ENCODE measurements around the gene CHRM2.

CHRM2 gene

DNA sequence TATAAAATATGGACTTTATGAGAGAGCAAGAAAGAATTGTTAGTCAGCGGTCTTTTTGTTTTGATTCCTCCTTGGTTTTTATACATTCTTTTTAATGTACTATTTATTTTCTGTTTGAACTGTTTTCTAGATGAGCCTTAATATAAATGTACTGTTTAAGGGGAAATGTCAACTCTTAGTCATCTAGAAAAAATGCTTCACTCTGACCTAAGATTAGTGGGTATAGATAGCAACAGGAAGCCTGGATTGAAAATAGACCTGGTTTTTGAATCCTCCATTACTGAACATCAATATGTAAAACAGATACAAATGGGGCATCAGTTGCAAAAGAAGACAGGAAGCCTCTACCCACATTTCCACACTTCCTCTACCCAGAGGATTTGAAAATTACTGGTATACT is 87.8 kb downstream of the CHRM2 start:
- in situ Hi-C loops (cut with MboI; ENCODE audit: low sequenced_read_pairs) = no loop called here

DNA sequence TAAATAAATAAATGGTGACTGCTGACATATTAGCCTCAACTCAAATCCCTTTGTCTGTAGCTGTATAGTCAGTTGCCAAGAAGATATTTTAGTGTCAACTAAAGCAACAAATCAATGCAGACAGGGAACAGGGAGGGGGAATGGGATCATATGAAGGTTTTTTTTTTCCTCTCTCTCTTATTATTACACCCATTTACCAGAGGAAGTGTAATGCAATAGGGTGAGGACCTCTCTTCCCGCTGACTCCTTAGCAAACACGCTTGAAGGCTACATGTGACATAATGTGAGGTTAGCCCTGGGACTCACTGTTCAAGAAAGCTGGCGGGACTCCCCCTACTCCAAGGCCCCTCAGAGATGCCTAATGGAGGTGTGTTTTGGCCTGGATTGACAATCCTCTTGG is 88.2 kb downstream of the CHRM2 start:
- in situ Hi-C loops (cut with MboI; ENCODE audit: low sequenced_read_pairs) = no loop called here

DNA sequence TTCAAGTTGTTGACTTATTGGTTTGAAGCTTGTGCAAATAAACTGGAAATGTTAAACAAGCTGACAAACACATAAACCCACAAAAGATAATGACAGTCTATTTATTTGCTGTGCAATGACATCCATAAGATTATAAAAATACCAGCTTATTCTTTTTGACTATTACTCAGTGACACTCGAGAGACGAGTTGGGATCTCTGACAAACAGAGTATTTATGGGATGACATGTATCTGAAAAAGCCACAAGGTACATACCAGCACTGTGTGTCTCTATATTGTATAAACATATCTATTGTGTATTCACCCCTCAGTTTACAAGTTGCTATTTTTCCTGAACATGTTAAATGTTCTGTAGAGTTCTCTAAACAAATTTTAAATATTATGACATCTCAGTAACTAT is 88.9 kb downstream of the CHRM2 start:
- in situ Hi-C loops (cut with MboI; ENCODE audit: low sequenced_read_pairs) = no loop called here

DNA sequence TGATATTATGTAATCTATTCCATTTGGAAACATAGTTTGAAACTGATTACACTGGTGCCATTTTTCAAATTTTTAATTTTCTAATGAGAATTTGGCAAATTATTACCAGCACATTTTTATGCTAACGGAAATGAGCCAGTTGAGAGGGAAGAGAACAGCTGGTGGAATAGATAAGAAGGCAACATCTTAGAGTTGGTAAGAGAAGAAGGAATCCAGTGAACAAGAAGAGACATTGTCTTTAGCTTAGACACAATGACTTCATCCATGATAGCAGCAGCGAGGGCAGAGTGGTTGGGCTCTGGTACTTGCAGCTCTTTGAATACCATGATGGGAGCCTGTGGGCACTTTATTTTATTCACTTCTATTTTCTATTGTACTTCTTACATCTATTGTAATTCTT is 89.6 kb downstream of the CHRM2 start:
- in situ Hi-C loops (cut with MboI; ENCODE audit: low sequenced_read_pairs) = no loop called here

DNA sequence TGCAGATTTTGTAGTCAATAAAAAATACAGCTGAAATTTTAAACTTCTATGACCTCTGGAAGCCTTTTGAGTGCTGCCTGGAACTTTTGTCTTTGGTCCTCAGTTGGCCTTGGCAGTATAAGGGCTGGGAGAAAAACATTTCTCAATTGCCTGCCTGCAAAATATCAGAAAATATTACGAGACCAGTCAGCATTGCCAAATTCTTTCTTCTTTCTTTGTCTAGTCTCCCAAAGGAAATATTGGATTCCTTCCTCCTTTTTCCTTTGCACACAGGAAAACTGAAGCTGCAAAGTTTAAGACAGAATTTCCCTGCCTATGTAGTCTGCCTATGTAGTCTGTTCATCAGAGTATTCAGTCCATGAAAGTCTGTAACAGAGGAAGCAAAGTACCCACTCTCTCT is 95.9 kb downstream of the CHRM2 start:
- in situ Hi-C loops (cut with MboI; ENCODE audit: low sequenced_read_pairs) = no loop called here

DNA sequence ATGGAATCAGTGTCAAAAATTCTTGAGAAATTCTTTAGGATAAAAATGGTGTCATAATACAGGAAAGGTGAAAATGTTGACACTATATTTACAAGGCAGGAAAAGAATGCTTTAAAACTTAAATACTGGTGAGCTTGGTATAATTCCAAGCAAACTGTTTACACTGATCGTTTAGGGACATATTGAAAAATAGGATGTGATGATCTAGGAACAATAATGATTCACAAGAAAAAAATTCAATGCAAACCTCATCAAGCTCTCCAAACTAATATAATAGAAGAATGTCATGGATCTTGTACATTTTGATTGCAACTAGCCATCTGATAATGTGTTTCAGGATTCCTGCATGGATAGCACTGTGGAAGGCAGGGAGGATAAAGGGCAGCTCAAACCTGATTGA is 98.4 kb downstream of the CHRM2 start:
- in situ Hi-C loops (cut with MboI; ENCODE audit: low sequenced_read_pairs) = no loop called here

DNA sequence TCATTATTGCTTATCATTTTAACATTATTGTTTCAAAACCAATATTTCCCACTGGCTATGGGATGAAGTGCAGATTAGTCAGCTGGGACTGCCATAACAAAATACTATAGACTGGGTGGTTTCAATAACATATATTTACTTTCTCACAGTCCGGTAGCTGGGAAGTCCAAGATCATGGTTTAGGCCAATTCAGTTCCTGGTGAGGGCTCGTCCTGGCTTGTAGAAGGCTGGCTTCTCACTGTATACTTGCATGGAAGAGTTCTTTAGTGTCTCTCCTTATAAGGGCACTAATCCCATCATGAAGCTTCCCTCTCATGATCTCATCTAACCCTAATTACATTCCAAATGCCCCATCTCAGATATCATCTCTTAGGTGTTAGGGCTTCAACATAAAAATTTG is 101.3 kb downstream of the CHRM2 start:
- in situ Hi-C loops (cut with MboI; ENCODE audit: low sequenced_read_pairs) = no loop called here

DNA sequence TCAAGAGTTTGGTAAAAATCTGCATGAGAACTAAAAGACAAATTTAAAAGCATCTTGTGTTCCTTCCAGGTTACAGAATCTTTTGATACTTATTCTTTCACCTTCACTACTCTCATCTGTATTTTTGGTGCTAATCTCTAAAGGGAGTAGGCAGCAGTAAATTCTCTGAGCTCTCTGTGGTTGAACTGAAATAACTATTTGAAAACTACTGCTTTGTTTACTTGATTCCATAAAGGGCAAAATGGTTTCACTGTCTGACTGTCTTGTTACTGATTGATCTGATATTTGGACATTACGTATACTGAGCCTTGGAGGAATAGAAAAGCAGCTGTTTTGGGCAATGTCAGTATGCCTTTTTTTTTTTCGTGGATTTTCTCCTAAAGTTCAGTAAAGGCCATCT is 103.3 kb downstream of the CHRM2 start:
- in situ Hi-C loops (cut with MboI; ENCODE audit: low sequenced_read_pairs) = no loop called here

DNA sequence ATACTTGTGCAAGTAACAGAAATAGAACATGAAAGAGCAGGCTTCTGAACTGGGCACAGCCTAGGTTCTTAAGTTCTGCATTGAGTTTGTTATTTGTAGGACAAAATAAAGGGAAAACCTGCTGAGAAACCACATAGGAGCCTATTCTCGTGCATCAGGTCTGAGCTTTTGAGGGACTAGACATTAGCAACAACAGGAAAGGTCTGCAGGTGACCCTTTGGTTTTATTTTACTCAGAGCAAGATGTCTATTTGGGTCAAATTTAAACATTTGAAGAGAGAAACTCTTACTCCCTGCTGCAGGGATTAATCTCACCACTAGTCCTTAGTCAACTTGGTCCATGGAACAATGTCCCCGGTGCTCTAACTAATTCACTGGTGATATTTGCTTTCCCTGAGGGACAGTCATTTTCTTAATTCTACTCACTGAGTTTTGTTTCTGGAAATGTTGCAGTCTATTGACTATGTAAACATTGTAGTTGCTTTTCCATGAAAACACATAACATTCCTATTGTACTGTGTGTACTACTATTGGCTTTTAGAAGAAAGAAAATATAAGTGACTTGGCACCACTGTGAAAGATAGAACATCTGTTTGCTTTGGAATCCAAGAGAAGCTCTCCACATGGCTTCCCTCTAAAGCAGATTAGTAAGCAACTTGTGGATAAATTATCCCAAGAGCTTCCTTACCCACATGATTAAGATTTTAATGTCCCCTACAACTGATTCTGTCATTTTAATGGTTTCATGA is 108.2 kb downstream of the CHRM2 start:
- in situ Hi-C loops (cut with MboI; ENCODE audit: low sequenced_read_pairs) = no loop called here

DNA sequence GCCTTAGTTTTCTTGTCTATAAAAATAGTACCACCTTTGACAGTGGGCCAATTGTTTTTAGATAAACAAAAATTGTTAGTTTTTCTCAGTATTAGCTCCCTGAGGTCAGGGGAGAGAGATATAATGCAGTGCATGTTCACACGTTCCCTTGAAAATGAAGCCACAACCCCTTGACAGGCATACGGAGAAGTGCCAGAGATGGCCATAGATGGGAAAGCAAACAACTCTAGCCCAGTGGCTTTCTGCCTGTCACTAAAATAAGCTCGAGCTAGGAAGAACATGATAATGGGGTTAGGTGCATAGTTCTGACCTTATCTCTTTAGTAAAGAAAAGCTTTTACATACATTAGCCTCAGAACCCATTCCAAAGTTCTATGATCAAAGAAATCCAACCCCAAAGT is 124.9 kb downstream of the CHRM2 start:
- in situ Hi-C loops (cut with MboI; ENCODE audit: low sequenced_read_pairs) = no loop called here

DNA sequence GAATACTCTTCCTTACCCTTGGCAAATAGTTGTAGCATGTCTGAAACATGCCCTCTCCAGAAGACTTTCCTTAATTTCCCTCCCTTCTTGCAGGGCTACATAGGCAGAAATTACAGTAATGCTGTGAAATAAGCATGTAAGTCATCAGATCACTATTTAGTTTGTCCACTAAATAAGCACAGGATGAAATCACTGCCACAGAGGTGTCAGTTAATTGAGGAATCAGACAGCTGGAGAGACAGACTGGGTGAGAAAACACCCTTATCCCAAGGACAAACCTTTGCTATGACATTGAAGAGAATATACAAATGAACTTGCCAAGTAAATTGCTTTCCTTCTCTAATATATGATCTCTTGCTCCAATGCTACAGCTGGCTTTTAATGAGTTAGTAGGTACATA is 129.3 kb downstream of the CHRM2 start:
- in situ Hi-C loops (cut with MboI; ENCODE audit: low sequenced_read_pairs) = no loop called here

DNA sequence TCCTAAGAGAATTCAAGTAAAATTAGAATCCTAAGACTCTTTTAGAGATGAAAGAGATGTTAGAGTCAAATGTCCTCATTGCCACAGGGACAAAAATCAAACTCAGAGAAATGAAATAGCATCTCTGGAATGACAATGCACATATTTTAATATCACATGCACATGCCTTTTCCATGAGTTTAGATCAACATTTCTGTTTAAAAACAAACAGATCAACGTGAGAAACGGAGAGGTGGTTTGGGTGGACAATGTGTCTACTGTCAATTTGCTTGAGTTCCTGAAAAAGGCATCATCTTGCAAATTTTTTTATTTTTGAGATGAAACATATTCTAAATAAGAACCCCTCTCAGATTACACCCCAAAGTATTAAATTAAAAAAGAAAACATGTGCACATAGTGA is 130.0 kb downstream of the CHRM2 start:
- in situ Hi-C loops (cut with MboI; ENCODE audit: low sequenced_read_pairs) = no loop called here

DNA sequence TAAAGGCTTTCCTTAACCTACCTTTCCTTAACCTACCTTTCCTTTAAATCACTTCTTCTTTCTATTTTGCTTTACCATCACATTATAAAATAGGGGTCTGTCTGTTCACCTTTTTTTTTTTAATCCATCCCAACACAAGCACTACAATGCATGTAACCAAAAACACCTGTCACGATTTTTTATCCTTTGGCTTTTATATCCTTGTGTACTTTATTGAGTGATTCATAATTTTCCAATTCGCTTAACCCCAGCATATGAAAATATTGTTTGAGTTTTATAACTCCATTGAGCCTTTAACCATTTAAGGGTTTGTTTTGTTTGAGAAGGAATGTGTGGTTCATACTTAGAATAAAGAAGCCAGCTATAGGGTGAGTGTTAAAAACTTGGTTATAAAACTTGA is 132.2 kb downstream of the CHRM2 start:
- in situ Hi-C loops (cut with MboI; ENCODE audit: low sequenced_read_pairs) = no loop called here

DNA sequence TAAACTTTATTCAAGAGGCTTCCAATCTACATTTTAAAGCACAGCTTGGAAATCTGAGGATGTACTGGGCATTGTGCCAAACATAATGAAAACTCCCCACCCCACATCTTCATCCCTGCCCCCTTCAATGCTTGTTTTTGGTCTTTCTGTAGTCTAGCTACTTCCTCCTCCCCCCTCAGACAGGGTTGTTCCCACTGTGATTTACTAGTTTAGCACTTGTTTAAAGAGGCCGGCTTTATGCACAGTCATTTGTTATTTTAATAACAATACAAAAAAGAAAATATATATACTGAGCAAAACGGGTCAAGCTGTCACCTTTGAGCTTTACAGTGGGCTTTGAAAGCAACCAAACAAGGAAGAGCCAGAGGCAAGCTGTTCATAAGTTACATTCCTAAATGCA is 132.6 kb downstream of the CHRM2 start:
- in situ Hi-C loops (cut with MboI; ENCODE audit: low sequenced_read_pairs) = no loop called here

DNA sequence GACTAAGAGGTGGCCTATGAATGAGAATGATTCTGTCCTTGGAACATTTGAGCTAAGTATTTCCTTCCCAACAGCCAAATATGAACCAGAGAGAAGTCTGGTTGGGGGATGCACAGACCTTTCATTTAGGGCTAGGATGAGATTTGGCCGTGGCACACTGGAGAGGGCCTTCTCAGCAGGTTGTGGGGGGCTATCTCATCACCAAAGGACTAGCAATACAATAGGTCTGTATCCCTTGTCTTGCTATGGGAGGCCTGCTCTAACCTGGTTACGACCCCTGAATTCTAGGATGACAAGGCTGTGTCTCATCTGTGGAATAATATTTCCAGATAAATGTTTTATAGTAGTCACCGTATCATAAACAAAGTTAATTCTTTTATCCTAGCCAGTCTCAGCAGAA is 133.0 kb downstream of the CHRM2 start:
- in situ Hi-C loops (cut with MboI; ENCODE audit: low sequenced_read_pairs) = no loop called here

DNA sequence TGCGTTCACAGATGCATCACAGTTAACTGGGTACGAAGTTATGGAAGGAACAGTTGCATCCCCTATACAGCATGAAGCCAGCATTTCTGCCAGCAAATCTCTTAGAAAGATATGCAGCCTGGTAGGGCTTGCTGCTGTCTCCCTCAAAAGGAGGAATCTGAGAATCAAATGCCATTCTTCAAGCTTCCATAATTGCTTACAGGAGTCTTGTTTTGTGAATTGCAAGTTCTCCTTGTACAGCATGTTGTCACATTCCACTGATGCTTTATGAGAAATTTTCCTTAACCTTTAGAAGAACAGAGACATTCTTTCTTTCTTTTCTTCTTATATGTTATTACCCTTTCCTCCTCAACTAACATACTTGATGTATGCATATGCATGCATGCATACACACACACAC is 134.6 kb downstream of the CHRM2 start:
- in situ Hi-C loops (cut with MboI; ENCODE audit: low sequenced_read_pairs) = no loop called here

DNA sequence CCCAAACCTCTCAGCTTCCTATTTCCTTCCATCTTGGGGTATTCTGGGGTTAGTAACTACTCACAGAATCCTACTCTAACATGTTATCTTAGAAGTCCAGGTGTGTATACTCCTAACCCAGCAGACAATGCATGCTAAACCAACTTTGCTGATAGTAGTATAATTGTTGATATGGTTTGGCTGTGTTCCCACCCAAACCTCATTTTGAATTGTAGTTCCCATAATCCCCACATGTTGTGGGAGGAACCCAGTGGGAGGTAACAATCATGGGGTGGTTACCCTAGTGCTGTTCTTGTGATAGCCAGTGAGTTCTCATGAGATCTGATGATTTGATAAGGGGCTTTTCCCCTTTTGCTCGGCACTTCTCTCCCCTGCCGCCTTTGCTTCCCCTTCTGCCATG is 135.1 kb downstream of the CHRM2 start:
- in situ Hi-C loops (cut with MboI; ENCODE audit: low sequenced_read_pairs) = no loop called here

DNA sequence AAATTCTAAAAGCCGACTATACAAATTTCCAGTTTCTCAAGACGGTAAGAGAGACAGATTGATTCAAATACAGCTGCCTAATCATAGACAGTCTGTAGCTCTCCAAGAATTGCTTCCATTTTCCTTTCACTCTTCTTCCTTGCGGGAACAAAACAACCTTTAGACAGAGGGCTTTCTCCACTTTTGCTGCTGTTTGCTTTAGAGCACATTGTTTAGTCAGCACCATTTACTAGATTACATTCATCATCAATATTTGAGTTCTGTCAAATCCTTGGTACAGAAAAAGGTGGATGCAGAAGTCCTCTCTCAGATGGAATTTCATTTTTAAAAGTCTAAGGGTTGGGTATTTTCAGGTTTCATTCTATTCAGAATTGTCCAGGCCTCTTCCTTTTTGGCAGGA is 137.4 kb downstream of the CHRM2 start:
- in situ Hi-C loops (cut with MboI; ENCODE audit: low sequenced_read_pairs) = no loop called here

DNA sequence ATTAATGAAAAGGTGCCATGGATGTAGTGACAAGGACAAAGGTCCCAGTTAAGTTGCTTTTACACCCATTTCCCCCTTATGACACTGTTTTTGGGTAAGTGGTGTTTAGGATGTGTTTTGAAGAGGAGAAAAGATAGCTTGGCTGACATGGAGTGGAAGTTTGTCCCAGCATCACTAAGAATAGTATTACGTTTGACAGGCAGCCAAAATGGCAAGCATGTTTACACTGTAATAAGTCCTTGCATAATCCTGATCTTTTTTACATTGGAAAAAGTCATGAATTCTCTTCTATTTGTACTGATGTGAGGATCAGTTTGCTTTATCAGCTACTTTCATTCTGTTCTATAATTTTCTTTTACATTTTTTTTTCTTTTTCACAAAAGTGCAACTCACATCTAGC is 137.8 kb downstream of the CHRM2 start:
- in situ Hi-C loops (cut with MboI; ENCODE audit: low sequenced_read_pairs) = no loop called here

DNA sequence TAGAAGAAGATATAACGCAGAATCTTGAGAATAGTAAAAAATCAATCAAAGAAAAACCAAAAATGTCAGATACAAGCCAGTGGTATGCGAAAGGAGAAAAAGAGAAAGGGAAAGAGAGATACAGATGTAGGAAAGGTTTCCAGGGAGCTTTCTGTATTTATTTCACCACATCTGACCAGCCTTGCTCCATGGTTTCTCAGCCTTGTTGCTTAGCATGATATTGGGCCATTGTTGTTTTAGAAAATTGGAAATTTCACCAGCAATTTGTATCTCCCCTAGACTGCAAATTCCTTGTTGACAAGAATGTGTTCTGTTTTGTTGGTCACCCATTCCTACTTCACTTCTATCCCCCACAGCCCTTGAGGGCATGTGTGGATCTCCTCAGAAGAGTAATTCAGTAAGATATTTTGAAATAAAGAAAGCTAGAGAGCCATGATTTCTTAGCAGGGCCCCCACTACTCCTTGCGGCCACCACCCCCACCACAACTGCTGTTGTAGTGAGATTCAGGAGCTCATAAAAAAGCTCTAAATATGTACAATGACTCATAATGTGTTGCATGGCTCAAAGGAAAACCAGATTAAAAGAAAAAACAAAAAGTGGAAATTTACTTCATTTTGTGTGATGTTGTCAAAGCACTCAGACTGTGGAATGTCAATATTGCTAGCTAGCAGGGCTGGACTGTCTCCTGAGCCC is 138.7 kb downstream of the CHRM2 start:
- in situ Hi-C loops (cut with MboI; ENCODE audit: low sequenced_read_pairs) = no loop called here

DNA sequence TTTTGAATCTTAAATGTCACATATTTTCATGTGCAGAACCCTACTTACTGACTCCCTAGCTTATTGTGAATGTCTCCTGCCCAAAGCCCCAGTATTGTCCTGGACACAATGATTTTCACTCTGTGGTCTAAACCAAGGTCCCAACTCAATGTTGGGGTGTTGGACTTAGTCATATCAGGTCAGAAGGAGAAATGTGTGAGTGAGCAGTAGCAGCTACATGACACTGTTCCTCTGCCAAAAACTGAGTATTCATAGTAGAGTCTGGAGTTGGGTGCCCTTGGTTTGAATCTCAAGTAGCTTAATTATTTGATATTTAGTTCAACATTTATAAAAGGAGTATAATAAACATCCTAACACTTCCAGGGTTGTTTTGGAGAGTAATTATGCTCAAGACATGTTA is 141.0 kb downstream of the CHRM2 start:
- in situ Hi-C loops (cut with MboI; ENCODE audit: low sequenced_read_pairs) = no loop called here

DNA sequence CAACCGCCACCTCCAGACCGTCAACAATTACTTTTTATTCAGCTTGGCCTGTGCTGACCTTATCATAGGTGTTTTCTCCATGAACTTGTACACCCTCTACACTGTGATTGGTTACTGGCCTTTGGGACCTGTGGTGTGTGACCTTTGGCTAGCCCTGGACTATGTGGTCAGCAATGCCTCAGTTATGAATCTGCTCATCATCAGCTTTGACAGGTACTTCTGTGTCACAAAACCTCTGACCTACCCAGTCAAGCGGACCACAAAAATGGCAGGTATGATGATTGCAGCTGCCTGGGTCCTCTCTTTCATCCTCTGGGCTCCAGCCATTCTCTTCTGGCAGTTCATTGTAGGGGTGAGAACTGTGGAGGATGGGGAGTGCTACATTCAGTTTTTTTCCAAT is 146.6 kb downstream of the CHRM2 start:
- in situ Hi-C loops (cut with MboI; ENCODE audit: low sequenced_read_pairs) = no loop called here

DNA sequence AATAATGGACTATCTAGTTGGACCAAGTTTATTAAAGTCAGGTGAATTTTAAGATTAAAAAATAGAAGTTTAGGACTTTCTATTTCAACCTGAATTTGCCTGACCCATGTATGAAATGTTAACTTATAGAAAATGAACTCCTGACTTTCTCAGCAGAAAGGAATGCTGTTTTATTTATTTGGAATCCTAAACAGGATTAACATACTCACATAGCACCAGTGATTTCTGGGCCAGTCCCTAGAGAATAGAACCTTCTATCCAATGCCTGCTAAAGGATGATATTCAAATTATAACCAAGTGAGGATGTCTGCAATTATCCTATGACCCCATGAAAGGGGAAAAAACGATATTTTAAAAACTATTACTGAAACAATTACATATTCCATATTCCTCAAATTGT is 148.8 kb downstream of the CHRM2 start:
- in situ Hi-C loops (cut with MboI; ENCODE audit: low sequenced_read_pairs) = no loop called here
